OCI-M2 (cell line): Measurements from ENCODE around the gene FIBCD1.

Source experiments
- DNase-seq: peaks from one replicate; lab custom pipeline; 2025; ENCODE audit not compliant: unreplicated experiment; lab: John Stamatoyannopoulos, UW

Gene FIBCD1

DNA sequence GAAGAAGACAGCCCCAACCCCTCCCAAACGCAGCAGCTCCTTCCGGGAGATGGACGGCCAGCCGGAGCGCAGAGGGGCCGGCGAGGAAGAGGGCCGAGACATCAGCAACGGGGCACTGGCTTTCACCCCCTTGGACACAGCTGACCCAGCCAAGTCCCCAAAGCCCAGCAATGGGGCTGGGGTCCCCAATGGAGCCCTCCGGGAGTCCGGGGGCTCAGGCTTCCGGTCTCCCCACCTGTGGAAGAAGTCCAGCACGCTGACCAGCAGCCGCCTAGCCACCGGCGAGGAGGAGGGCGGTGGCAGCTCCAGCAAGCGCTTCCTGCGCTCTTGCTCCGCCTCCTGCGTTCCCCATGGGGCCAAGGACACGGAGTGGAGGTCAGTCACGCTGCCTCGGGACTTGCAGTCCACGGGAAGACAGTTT is 54.9 kb downstream of the FIBCD1 start:
- no peak for DNase-seq

DNA sequence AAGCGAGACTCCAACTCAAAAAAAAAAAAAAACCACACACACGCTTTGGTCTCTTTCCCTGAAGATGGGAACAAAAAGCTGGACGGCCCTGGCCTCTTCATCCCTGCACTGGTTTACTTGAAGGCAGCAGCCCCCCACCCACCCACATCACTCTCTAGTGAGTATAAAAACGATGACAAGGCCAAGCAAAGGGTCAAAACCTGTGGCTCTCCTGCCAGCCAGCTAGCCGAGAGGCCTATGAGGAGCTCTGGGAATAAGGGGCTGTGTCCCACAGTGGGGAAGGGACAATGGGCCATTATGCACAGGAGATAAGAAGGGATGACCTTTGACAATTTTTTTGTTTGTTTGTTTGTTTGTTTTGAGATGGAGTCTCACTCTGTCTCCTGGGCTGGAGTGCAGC is 55.6 kb downstream of the FIBCD1 start:
- no peak for DNase-seq

GRCh38 chr9:130882696-130883225 is 56.3 kb downstream of the FIBCD1 start:
- DNase-seq: no peak

GRCh38 chr9:130881516-130881915 is 57.5 kb downstream of the FIBCD1 start:
- no peak for DNase-seq

- DNase-seq: no peak
Measured at GRCh38 chr9:130880599-130881220, 58.3 kb downstream of the FIBCD1 start.

DNA sequence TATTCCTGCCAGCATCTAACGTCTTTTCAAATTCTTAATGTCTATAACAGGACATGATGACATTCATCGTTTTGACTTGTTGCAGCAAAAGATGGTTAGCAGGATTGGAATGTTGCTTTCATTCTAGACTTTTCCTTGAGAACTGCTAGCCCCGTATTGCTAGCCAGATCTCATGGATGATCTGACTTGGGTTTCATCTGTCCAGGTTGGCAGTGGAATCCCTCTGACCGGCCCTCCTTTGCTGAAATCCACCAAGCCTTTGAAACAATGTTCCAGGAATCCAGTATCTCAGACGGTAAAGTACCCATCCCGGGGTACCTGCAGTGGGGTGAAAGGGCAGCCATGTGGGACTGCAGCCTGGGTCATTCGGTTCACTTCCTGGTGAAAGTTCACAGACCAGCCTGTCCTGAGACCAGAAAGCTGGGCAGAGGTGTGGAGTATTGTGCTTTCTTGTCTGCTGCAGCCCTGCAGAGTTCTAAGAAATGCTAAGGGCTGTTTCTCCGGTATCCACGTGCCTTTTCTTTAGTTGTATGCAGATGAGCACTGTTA is 59.1 kb downstream of the FIBCD1 start:
- DNase-seq: no peak

DNA sequence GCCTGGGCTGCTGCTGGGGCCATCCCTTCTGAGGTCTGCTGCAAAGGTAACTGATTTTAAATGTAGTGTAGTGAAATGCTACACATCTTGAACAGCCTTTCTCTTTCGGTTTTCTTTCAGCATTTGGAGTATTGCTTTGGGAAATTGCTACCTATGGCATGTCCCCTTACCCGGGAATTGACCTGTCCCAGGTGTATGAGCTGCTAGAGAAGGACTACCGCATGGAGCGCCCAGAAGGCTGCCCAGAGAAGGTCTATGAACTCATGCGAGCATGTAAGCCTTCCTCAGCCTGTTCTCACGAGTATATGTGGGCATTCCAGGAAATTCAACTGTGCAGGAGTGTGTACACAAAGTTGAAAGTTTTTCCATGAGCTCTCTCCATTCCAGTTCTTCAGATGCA is 60.8 kb downstream of the FIBCD1 start:
- no peak for DNase-seq

DNA sequence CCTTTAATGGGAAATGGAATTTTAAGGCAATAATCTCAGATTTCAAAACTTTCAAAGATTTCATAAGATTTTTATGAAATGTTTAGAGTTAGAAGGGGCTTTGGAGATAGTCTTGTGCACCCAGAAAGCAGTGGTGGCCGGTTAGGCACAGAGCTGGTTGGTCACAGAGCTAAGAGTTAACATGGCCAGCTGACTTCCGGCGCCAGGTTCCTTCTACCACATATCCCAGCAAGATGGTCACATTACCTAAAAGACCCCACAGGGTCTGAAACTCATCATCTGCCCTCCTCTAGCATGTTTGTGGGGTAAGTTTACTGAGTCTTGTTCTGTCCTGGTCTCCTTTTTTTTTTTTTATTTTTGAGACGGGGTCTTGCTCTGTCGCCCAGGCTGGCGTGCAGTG is 61.7 kb downstream of the FIBCD1 start:
- DNase-seq: no peak

DNA sequence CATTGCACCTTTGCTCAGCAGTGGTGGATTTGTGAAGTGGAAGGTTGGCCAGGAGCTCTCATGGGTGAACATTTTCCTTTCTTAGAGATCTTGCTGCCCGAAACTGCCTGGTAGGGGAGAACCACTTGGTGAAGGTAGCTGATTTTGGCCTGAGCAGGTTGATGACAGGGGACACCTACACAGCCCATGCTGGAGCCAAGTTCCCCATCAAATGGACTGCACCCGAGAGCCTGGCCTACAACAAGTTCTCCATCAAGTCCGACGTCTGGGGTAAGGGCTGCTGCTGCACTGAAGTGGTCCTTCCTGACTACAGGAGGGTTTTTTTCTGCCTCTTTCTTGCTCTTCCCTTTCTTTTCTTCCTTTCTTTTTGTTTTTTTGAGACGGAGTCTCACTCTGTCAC is 64.3 kb downstream of the FIBCD1 start:
- no peak for DNase-seq

DNA sequence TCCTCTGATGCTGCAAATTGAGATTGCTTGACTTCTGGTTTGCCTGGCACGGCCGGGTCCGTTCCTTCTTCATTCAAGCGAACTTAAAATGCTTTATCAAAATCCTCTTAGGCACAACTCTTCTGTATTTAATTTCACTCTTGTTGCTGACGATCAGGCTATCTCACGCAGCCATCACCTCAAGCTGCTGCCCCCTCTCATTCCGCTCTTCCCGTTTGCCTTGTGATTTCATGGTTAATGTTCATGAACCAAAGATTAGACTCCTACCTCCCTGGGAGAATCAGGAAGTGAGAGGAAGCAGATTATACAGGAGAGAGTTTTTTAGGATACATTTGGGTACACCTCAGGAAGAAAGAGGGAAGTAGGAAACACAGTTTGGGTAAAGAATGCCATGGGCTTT is 65.1 kb downstream of the FIBCD1 start:
- no peak for DNase-seq

DNA sequence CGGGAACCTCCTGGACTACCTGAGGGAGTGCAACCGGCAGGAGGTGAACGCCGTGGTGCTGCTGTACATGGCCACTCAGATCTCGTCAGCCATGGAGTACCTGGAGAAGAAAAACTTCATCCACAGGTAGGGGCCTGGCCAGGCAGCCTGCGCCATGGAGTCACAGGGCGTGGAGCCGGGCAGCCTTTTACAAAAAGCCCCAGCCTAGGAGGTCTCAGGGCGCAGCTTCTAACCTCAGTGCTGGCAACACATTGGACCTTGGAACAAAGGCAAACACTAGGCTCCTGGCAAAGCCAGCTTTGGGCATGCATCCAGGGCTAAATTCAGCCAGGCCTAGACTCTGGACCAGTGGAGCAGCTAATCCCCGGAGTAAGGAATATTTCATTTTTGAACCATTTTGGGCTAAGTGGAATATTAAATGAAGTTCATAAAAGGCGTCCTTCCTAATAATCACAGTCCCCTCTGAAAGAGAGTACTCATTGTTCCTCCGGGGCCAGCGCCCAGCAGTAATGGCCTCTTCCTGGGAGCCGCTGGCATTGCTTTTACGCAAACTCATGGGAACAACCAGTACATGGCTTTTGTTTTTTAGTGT is 66.0 kb downstream of the FIBCD1 start:
- DNase-seq: no peak

- no peak for DNase-seq
Measured at GRCh38 chr9:130872508-130872907, 66.5 kb downstream of the FIBCD1 start.

GRCh38 chr9:130872093-130872492 is 67.0 kb downstream of the FIBCD1 start:
- DNase-seq: no peak

DNA sequence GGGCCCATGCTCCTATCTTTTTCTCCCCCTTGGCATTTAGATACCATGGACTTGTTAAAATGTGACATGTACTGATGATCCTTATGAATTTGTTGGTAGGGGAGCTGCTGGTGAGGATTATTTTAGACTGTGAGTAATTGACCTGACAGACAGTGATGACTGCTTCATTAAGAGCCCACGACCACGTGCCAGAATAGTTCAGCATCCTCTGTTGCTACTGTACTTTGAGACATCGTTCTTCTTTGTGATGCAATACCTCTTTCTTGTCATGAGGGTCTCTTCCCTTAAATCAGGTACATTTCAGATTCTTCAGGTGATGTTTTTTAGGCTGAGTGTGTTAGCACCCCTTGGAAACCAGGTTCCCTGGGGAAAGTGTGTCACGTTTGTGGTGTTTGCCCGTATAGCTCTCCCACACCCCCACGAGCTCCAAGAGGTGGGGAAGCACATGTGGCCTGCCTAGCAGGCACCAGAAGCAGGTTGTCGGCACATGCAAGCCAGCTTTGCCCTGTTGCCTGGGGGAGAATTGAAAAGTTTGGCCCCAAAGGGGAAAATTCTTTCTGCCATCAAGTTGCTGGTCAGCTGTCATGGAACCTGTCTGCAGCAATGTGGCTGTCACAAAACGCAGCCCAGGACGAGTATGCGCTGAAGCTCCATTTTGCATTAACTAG is 67.5 kb downstream of the FIBCD1 start:
- no peak for DNase-seq

DNA sequence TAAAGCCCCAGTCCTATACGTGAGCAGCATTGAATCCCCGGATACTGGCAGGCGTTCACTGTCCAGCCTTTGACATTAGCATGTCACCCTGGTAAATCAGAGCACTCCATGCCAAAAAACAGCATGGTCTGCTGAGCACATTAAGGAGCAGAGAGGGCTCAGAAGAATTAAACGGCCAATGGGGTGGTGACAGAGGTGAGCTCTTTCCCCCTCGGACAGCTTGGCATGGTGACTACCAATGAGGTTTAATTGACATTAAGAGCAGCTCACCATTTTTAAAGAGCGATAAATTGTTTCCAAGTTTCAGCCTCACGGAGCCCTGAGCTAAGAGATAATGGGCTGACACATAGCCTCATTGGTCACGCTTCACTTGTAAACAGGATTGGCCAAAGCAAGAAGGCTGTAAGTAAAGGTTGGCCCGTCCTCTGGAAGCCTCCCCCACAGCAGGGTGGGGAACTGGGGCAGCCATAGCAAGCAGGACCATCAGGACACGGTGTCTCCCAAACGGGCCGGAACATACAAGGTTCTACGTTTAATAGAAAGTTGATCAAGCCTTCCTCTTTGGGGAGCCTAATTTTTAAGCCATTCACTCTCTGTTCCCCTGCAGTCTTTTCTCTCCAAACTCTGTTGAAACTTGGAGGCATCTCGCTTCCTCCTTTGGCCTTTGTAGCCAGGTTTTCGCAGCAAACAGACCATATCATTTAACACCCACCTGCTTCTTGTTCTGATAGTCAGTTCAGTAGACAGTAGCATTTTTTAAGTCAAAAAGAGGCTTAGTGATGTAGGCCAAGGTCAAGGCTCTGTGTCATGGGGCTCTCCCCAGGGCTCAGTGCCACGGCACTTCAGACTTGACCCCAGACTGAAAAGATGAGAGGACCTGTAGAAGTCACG is 68.3 kb downstream of the FIBCD1 start:
- no peak for DNase-seq

DNA sequence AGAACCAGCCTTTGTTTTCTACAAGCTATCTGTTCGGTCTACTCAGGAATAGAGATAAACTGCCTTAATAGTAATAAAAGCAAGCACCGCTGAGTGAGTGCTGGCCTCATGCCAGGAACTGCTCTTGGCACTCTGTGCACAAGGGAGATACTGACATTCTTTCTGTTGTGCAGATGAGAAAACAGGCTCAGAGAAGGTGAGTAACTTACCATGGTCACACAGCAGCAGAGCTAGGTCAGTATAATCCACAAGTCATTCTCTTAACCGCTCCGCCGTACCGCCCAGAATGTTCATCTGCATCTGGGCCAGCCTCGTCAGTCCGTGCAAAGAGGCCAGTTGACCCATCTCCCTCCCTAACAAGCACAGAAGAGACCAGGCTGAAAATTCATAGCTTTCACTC is 69.8 kb downstream of the FIBCD1 start:
- DNase-seq: no peak

GRCh38 chr9:130868230-130868629 is 70.8 kb downstream of the FIBCD1 start:
- no peak for DNase-seq

- no peak for DNase-seq
Measured at GRCh38 chr9:130867556-130867955, 71.5 kb downstream of the FIBCD1 start.

GRCh38 chr9:130866474-130866965 is 72.5 kb downstream of the FIBCD1 start:
- no peak for DNase-seq

- no peak for DNase-seq
Measured at GRCh38 chr9:130865921-130866320, 73.1 kb downstream of the FIBCD1 start.

GRCh38 chr9:130864541-130864940 is 74.5 kb downstream of the FIBCD1 start:
- DNase-seq: no peak
